DLD1 (cell line): ENCODE results near the gene OTOA.
"Not testable (repeated sequence)": the region's sequence is repeated elsewhere in the genome, so short reads cannot be mapped to it uniquely, and the experiment has no call there.

Experiments
- in situ Hi-C: cut with HindIII; loops from 2 replicates; pipeline ENCODE4 v1.10.0; 2017; ENCODE audit warnings: low sequenced_read_pairs

OTOA gene

DNA sequence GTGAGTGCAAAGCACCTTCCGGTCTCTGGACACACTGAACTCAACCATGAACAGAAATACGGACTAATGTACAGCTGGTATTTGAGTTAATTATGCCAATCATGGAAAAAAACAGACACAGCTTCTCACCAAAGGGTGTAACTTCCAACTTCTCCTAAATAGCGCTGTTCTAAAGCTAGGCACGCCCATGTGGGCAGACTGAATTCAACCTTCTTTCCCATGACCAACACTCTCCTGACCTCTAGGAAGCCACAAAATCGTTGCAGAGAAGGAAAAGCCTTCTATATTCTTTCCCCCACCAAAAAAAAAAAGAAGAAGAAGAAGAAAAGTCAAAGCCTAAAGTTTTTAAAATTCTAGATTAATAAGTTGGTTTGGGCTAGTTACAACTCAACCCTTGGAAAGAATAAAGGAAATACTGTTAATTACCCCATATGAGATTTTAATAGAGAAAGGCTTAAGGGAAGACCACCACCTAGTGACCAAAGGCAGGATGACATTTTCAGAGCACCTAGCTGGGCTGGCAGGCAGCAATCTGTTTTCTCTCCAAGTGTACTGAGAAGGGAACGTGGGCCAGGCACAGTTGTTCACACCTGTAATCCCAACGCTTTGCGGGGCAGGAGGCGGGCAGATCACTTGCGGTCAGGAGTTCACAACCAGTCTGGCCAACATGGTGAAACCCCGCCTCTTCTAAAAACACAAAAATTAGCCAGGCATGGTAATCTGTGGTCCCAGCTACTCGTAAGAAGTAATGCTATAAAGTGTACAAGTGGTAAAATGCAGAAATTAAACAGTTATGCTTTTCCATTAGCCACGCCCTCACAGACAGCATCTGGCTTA lies 138.0 kb downstream of the OTOA start:
- in situ Hi-C loops: not testable (repeated sequence)

DNA sequence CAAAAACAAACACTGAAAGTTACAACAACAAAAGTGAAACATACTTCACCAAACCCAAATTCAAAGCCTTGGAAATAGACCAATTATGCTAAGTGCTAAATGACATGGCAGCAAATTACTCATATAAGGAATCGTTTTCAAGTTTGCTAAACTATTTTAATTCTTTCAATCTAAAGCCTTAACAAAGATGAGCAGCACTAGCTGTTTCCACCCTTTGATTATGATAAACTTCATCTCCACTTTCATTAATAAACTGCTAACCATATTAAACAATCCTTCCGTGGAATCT lies 138.6 kb downstream of the OTOA start:
- in situ Hi-C loops: not testable (repeated sequence)
